Putamen (tissue), 1 donor: ENCODE measurements around the gene TNFSF12.

Experiments
- DNase-seq: peaks from one replicate; pipeline ENCODE4 v3.0.0-alpha.2; 2016; ENCODE audit warnings: low spot score

The TNFSF12 gene

GRCh38 chr17:7548585-7549400 lies at the start of gene TNFSF12:
TSS of gene TNFSF12 (plus strand) at chr17:7549058. CDS start at chr17:7549154, 96 bp downstream.
- peak; percentile 42 for DNase-seq

GRCh38 chr17:7499161-7499560 lies 49.7 kb upstream of the TNFSF12 start:
- DNase-seq, result no peak

GRCh38 chr17:7501729-7502128 lies 47.1 kb upstream of the TNFSF12 start:
- DNase-seq, result no peak

GRCh38 chr17:7502171-7502847 lies 46.5 kb upstream of the TNFSF12 start:
- no peak for DNase-seq

GRCh38 chr17:7502987-7503386 lies 45.9 kb upstream of the TNFSF12 start:
- DNase-seq, result no peak

- no peak for DNase-seq
Measured at GRCh38 chr17:7503521-7503920, 45.3 kb upstream of the TNFSF12 start.

- DNase-seq, result no peak
Measured at GRCh38 chr17:7508145-7508544, 40.7 kb upstream of the TNFSF12 start.

GRCh38 chr17:7508846-7509245 lies 40.0 kb upstream of the TNFSF12 start:
- DNase-seq, result no peak

GRCh38 chr17:7509937-7510336 lies 38.9 kb upstream of the TNFSF12 start:
- DNase-seq, result no peak

GRCh38 chr17:7511108-7511507 lies 37.8 kb upstream of the TNFSF12 start:
- DNase-seq, result no peak

- DNase-seq, result no peak
Measured at GRCh38 chr17:7512105-7512504, 36.8 kb upstream of the TNFSF12 start.

- no peak for DNase-seq
Measured at GRCh38 chr17:7512824-7513540, 35.9 kb upstream of the TNFSF12 start.

- DNase-seq, result no peak
Measured at GRCh38 chr17:7513850-7514419, 34.9 kb upstream of the TNFSF12 start.

GRCh38 chr17:7515911-7516610 lies 32.8 kb upstream of the TNFSF12 start:
- DNase-seq, result no peak

GRCh38 chr17:7523033-7523432 lies 25.8 kb upstream of the TNFSF12 start:
- DNase-seq, result no peak

- no peak for DNase-seq
Measured at GRCh38 chr17:7528842-7529241, 20.0 kb upstream of the TNFSF12 start.

- DNase-seq, result no peak
Measured at GRCh38 chr17:7530023-7530900, 18.6 kb upstream of the TNFSF12 start.

GRCh38 chr17:7538050-7538449 lies 10.8 kb upstream of the TNFSF12 start:
- no peak for DNase-seq

- DNase-seq, result no peak
Measured at GRCh38 chr17:7538891-7539545, 9.8 kb upstream of the TNFSF12 start.

GRCh38 chr17:7541074-7541621 lies 7.7 kb upstream of the TNFSF12 start:
- no peak for DNase-seq
